HG02938 (cell line): Measurements from ENCODE around the gene TFIP11.

Experiments
- ATAC-seq: cut with Tn5 transposase; IDR thresholded peaks from one replicate; pipeline ENCODE4 v1.9.1; 2021; ENCODE audit warnings: mild to moderate bottlenecking, moderate library complexity; ENCODE audit not compliant: unreplicated experiment

Gene TFIP11

GRCh38 chr22:26479792-26480610, 32.3 kb downstream of the TFIP11 start:
- no peak for ATAC-seq

DNA sequence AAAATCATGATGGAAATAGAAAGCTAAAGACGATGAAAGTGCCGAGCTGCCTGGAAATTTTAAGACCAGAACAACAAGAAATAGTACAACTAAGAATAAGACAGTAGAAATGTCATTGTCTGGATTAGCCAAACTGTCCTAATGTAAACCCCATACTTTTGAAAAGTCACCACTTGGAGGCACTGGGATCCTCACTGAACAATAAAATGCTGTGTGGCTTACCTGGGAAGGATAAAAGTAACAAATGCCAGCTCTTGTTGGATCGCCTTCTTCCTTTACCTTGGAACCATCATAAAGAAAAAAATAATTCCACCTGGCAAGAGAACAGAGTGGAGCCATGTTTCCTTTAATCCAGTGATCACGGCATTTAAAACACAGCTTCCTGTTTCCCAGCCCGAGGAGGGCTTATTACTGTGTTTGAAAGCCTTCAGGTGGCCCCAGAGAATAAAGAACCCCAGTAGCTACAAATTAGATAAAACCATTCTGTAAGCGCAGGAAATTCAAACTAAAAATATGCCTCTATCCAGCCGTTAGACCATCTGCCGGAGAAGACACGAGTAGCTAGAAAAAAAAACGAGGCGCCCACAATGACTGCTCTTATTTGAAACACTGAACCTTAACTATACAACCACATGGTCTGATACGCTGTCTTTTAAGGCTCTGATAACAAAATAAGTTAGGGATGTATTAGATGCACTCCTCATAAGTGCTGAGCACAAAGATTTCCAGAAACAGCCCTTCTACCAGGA, 33.1 kb downstream of the TFIP11 start:
- ATAC-seq: no peak

GRCh38 chr22:26477341-26477731, 34.9 kb downstream of the TFIP11 start:
- no peak for ATAC-seq

DNA sequence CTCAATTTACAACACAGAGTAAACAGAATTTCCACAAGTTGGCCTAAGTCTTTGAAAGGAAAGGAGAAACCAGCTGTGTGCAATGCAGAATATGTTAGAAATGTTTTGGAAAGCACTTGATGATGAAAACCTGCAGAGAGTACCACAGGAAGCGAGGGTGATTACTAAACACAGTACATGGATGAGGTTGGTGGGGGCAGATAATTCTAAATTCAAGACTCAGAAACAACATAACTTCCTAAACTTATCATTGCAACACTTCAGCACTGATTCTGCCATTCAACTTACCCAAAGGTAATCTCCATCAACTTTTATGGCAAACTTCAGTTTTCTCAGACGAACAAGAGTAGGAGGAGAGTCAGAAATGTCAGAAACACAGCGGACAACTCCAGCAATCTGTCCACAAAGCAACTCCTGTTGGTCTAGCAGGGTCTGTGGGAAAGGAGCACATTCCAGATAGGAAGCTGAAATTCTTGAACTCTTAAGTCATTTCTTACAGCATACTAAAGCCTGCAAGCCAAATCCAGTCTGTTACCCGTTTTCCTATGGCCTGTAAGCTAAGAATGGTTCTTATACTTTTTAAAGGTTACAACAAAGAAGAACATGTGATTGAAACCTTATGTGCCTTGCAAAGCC, 35.5 kb downstream of the TFIP11 start:
- no peak for ATAC-seq

- ATAC-seq: no peak
Observed at GRCh38 chr22:26474682-26475081, 37.6 kb downstream of the TFIP11 start.

DNA sequence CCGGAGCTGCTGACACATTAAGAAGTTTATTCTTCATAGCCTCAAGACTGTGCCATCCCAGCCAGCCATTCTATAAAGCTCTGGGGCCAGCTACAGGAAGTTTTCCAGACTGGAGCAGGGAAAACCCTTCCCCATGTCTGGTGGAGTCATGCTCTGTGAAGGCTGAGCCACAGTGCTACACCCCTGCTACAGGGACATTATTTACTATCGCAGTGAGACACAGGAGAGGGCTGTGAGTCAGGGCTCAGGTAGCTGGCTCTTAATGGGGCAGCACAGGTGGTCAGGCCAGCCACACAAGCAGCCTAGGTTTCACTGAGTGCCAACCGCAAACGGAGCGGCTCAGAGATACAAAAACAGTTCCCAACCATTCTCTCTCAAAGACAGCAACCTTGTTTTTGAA, 40.8 kb downstream of the TFIP11 start:
- no peak for ATAC-seq

DNA sequence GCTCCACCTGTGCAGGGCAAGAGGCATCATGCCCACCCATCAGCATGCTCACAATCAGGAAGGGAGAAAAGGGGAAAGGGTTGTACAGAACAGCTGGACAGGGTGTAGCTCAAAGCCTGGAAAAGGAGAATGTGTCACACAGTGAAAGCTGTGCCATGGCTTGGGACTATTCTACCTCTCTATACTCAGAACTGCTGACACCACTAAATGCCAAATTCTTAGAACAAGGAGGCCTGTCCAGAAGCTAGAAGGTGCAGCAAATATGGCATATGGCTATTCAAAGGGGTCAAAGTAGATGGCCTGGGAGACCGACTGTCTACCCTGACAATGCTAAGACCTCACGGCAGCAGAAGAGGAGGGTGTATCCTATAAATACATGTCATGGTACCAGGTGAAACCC, 41.5 kb downstream of the TFIP11 start:
- no peak for ATAC-seq

GRCh38 chr22:26466196-26466595, 46.1 kb downstream of the TFIP11 start:
- ATAC-seq: no peak

DNA sequence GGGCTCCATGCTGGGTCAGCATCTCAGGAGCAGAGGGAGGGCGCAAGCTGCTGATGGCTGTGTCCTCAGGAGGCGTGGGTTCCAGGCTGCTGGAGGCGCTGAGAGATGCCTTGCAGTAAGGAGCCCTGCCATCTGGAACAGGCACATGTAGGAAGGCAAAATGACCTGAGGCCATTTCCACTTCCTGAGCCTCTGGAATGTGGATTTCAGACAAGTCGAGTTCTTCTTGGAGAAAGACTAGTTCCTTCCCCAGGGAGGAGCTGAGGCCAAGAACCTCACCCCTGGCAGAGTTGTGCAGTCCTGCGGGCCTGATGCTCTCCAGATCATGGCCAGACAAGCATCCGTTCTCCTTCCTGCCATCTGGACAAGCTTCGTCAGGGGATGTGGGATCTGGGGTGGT, 48.0 kb downstream of the TFIP11 start:
- ATAC-seq: no peak

DNA sequence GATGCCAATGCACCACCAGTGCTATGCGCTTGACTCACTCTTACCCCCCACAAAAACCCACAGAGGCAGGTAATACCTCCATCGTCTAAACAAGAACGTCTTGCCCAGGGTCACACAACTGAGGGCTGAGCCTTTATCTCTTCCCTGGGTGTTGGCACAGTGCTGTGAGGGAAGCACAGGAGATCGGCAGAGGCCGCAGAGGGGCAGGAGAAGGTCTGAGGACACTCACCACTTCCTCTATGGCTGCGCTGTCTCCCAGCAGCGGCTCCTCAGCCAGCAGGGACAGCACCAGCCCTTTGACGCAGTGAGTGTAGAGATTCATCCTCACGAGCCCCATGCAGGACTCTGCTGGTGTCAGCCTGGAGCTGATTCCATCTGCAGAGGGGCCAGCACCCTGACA, 48.6 kb downstream of the TFIP11 start:
- no peak for ATAC-seq

DNA sequence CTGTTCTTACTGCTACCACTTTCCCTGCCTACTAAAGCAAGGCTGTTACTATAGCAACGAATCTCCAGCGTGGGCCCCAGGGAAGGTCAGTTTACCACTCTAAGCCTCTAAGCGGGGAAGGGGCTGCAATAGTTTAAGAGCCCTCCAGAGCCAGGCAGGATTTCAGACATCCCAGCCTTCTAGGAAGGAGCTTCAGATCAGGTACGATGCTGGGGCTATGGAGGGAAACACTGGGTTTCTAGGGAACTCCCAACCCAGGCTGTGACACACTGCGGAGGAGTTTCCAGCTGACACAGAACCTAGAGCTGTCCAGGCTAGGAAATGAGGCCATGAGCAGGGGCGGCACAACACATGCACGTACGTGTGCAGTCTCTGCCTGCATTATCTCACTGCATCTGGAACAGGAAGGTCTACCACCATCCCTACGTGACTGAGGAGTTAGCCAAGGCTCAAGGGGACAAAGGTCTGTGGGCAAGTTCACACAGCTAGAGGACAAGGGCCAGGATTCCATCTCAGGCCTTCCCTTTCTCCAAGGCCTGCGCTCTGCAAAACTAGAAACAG, 49.1 kb downstream of the TFIP11 start:
- no peak for ATAC-seq

- ATAC-seq: no peak
Observed at GRCh38 chr22:26462641-26463040, 49.6 kb downstream of the TFIP11 start.

DNA sequence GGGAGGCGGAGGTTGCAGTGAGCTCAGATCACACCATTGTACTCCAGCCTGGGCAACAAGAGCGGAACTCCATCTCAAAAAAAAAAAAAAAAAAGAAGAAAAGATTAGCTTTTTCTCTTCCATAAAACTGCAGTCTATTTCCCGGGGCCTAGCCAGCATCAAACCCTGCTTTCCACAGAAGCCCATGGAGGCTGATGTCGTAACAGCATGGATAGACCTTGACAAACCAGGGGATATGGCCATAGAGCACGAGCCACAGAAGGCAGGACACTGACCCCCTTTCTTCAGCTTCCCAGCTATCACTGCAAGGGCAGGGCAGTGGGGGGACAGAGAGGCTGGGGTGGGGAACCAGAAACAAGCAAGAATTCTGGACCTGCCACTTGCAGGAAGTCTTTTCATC, 50.2 kb downstream of the TFIP11 start:
- no peak for ATAC-seq

GRCh38 chr22:26461188-26461810, 51.0 kb downstream of the TFIP11 start:
- ATAC-seq: no peak

DNA sequence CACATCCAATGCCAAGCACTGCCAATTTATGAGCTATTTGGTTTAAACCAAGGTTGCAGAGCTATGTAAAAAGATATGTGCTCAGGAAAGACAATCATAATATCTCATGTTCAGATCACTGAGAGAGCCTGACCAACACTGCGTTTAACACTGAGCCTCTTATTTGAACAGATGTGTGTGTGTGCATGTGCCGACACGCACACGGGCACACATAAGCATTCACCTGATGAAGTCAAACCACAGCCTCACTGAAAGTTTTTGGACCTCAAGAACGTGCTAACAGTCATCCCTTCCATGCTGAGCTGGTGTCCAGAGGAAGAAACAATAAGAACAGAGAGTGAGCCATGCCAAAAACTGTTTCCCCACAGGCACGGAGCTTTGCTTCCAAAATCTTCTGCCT, 52.1 kb downstream of the TFIP11 start:
- ATAC-seq: no peak

DNA sequence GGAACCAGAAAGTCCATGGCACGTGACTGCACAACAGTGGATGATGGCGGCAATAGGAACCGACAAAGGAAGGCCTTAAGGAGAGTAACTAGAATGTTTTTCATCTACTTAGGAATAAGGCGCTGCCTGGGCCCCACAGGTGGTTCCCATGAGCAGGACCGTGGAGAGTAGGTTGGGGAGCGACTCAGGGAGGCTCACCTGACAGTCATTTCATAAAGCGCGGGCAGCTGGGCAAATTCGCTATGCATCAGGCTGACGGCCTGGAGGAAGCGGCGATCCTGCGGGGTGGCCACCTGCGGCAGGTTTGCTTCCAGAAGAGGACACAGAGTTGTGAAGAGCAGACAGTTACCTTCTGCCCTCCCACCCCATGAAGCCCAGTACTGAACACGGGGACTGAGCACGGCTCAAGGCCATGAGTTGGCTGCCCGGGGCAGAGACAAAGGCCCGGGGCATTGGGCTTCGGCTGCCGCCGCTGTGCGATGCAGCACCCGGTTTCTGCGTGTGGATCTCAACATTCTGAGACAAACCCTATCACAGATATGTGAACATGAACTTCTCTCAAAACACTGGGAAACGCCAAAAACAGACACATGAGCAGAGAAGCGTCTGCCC, 54.5 kb downstream of the TFIP11 start:
- ATAC-seq: no peak

DNA sequence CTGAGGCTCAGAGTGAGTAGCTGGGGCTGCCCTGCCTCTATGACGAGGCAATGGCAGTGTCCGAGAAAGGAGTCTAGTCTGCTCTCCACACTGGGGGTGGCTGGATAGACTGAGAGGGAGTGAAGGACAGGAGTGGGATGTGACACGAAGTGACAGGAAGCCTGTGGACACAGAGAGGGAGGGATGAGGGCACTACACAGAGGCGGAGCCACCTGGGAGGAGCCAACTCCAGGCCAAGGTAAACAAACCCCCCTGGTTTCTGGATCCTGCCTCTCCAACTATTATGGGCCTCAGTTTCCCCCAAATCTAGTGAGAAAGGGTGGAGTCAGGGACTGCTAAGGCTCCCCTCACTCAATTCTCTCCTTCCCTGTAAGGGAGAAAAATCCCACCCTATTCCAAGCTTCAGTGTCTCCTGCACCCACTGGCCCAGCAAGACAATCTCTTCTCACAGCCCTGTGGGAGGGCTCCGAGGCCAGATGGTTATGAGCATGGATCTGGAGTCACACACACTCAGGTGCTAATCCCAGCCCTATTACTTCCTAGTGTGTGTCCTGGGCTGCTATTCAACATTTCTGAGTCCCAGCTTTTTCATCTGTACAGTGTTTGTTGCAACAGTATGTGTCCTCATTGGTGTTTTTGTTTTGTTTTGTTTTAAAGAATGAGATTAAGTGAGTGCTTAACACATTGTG, 58.3 kb downstream of the TFIP11 start:
- no peak for ATAC-seq

GRCh38 chr22:26453216-26453615, 59.1 kb downstream of the TFIP11 start:
- no peak for ATAC-seq

DNA sequence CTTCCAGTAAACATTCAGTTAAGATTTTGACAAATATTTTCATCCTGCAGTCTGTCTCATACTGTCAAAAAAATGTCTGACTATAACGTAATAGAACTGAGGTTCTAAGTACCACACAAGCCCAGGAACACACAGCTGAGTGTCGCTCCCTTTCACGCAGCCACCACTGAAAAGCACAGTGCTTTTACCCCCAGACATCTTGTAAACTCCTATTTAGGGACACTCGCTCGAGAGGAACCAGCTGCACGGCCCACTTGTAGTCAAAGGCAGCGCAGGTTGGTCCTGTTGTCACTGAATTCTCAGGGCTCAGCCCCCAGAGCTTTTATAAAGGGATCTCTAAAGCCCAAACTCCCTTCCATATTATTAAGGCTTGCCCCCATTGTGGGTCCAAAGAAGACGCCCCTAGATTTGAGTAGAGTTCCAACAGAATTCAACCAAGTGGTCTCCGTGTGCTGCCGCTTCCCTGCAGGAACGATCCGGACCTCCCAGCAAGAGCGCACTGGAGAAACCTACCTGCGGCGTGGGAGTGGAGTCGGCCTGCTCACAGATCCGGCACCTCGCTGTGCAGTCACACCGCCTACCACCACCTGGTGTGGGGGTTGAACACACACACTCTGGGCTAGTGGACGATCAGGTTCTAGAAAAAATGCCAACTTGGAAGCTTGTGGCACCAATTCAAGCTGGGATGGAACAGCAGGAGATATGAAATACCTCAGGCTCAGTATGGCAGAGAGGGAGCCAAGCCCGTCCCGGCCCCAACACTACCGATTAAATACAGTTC, 59.8 kb downstream of the TFIP11 start:
- ATAC-seq: no peak
